LNCaP clone FGC (cell line): ENCODE results near the gene COL18A1.

Experiments
- DNase-seq: peaks from one replicate; pipeline ENCODE4 v3.0.0-alpha.2; 2011; ENCODE audit warnings: low read depth
- H3K4me3 ChIP-seq: 2 replicates; pipeline ENCODE4 v1.5.1; 2011; ENCODE audit warnings: mild to moderate bottlenecking, low read depth, low read length, control low read depth
- CTCF ChIP-seq: IDR thresholded peaks from 2 replicates; pipeline ENCODE4 v1.5.1; 2012; ENCODE audit warnings: mild to moderate bottlenecking; ENCODE audit not compliant: control insufficient read depth, insufficient read depth; ENCODE audit errors: extremely low read depth

COL18A1 gene

GRCh38 chr21:45472445-45473365 is 67.7 kb downstream of the COL18A1 start:
- TF ChIP-seq CTCF = no peak
- H3K4me3 ChIP-seq = no peak overlapping the region
- no peak for DNase-seq

- no peak overlapping the region for H3K4me3 ChIP-seq
- TF ChIP-seq CTCF = no peak
- DNase-seq = no peak
Measured at GRCh38 chr21:45473496-45474322, 68.7 kb downstream of the COL18A1 start.

GRCh38 chr21:45474323-45474950 is 69.5 kb downstream of the COL18A1 start:
- no peak overlapping the region for H3K4me3 ChIP-seq
- DNase-seq = no peak
- no peak for TF ChIP-seq CTCF

- TF ChIP-seq CTCF = no peak
- H3K4me3 ChIP-seq = no peak overlapping the region
- DNase-seq = no peak
Measured at GRCh38 chr21:45475004-45475685, 70.2 kb downstream of the COL18A1 start.

- H3K4me3 ChIP-seq = no peak overlapping the region
- no peak for DNase-seq
- no peak for TF ChIP-seq CTCF
Measured at GRCh38 chr21:45475797-45476570, 71.0 kb downstream of the COL18A1 start.

- TF ChIP-seq CTCF = no peak
- no peak for DNase-seq
Measured at GRCh38 chr21:45476582-45476981, 71.6 kb downstream of the COL18A1 start.

More at GRCh38 chr21:45476582-45476981, 71.6 kb downstream of the COL18A1 start:
- no peak overlapping the region for H3K4me3 ChIP-seq
